ENCODE data around the gene GPN2. TPM values are rescaled to one million over a fixed set of nuclear protein-coding genes. Genes with fewer than 3 reads are reported as not detected.

The GPN2 gene
- total and polyA plus RNA-seq, 2 donors (not counting 1 experiment from before 2014, with no cell fraction given) = 12.2 to 21.5 TPM

- Histone ChIP-seq H3K36me3 (ENCODE audit: control insufficient read depth, insufficient read depth, low read length) (peaks cover 6% of the 10 kb centered on the region), H3K4me1 (ENCODE audit: control insufficient read depth, extremely low read depth, insufficient read depth, low read length) (peaks cover 2% of the 10 kb centered on the region), H2AFZ (ENCODE audit: low read length) (peak overlapping the region; percentile 90), H3K4me2 (ENCODE audit: extremely low read depth, insufficient read depth, low read length) (peak overlapping the region; percentile 82), H3K9me3 (ENCODE audit: control insufficient read depth, insufficient read depth, low read depth, low read length) (no peaks in the 10 kb centered on the region), H3K4me3 (replicated peaks in 1 of 4; ENCODE audit: control extremely low read depth in 1 of 4, insufficient read depth in 1 of 4, low read depth in 3 of 4, low read length in 4 of 4) (peak overlapping the region in 3 of 4 experiments; percentile 33 to 95 (median 94)), H3K79me2 (ENCODE audit: control insufficient read depth, insufficient read depth, low read length) (peaks cover 31% of the 10 kb centered on the region), H3K9ac (ENCODE audit: insufficient read depth, low read length) (peak overlapping the region; percentile 43), H3K27me3 (ENCODE audit: control insufficient read depth, insufficient read depth, low read length) (no peaks in the 10 kb centered on the region), H3K27ac (ENCODE audit: insufficient read depth, low read length) (peak overlapping the region; percentile 95), H4K20me1 (ENCODE audit: control insufficient read depth, extremely low read depth, insufficient read depth, low read length) (peaks cover 2% of the 10 kb centered on the region)
- TF ChIP-seq, protein P1, sequence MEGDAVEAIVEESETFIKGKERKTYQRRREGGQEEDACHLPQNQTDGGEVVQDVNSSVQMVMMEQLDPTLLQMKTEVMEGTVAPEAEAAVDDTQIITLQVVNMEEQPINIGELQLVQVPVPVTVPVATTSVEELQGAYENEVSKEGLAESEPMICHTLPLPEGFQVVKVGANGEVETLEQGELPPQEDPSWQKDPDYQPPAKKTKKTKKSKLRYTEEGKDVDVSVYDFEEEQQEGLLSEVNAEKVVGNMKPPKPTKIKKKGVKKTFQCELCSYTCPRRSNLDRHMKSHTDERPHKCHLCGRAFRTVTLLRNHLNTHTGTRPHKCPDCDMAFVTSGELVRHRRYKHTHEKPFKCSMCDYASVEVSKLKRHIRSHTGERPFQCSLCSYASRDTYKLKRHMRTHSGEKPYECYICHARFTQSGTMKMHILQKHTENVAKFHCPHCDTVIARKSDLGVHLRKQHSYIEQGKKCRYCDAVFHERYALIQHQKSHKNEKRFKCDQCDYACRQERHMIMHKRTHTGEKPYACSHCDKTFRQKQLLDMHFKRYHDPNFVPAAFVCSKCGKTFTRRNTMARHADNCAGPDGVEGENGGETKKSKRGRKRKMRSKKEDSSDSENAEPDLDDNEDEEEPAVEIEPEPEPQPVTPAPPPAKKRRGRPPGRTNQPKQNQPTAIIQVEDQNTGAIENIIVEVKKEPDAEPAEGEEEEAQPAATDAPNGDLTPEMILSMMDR (conservative IDR thresholded peaks at IDR 0.05 in 1 of 2, IDR thresholded peaks at IDR 0.05 in 1 of 2; ENCODE audit: low read depth in 1 of 2, low read length in 2 of 2) = no peak
- TF ChIP-seq EZH2 (IDR thresholded peaks at IDR 0.05; ENCODE audit: low read length, missing control alignments) = no peak
- DNase-seq (ENCODE audit: low read depth in 2 of 2) = no peak
These were observed 31.1 kb upstream of the GPN2 start for GRCh38 chr1:26921126-26921539.

GRCh38 chr1:26915204-26915842 is 25.2 kb upstream of the GPN2 start:
- Histone ChIP-seq H4K20me1 (ENCODE audit: control insufficient read depth, extremely low read depth, insufficient read depth, low read length) (no peaks in the 10 kb centered on the region), H3K27ac (ENCODE audit: insufficient read depth, low read length) (no peak overlapping the region), H3K4me2 (ENCODE audit: extremely low read depth, insufficient read depth, low read length) (no peak overlapping the region), H3K9me3 (ENCODE audit: control insufficient read depth, insufficient read depth, low read depth, low read length) (no peaks in the 10 kb centered on the region), H3K4me1 (ENCODE audit: control insufficient read depth, extremely low read depth, insufficient read depth, low read length) (no peaks in the 10 kb centered on the region), H3K79me2 (ENCODE audit: control insufficient read depth, insufficient read depth, low read length) (no peaks in the 10 kb centered on the region), H3K4me3 (replicated peaks in 1 of 4; ENCODE audit: control extremely low read depth in 1 of 4, insufficient read depth in 1 of 4, low read depth in 3 of 4, low read length in 4 of 4) (no peak overlapping the region), H3K36me3 (ENCODE audit: control insufficient read depth, insufficient read depth, low read length) (no peaks in the 10 kb centered on the region), H3K27me3 (ENCODE audit: control insufficient read depth, insufficient read depth, low read length) (peaks cover 2% of the 10 kb centered on the region), H3K9ac (ENCODE audit: insufficient read depth, low read length) (no peak overlapping the region), H2AFZ (ENCODE audit: low read length) (no peak overlapping the region)
- DNase-seq (ENCODE audit: low read depth in 2 of 2) = no peak
- no peak for TF ChIP-seq EZH2 (IDR thresholded peaks at IDR 0.05; ENCODE audit: low read length, missing control alignments)
- TF ChIP-seq, protein P1 (conservative IDR thresholded peaks at IDR 0.05 in 1 of 2, IDR thresholded peaks at IDR 0.05 in 1 of 2; ENCODE audit: low read depth in 1 of 2, low read length in 2 of 2) = no peak

GRCh38 chr1:26913754-26914619 is 23.9 kb upstream of the GPN2 start, which contains the start of gene NR0B2:
NR0B2 (minus strand) TSS chr1:26913975; CDS start chr1:26913940, 35 bp downstream.
- Histone ChIP-seq H3K27me3 (ENCODE audit: control insufficient read depth, insufficient read depth, low read length) (peaks cover 5% of the 10 kb centered on the region), H3K4me1 (ENCODE audit: control insufficient read depth, extremely low read depth, insufficient read depth, low read length) (no peaks in the 10 kb centered on the region), H3K4me2 (ENCODE audit: extremely low read depth, insufficient read depth, low read length) (no peak within 1 kb of the TSS), H2AFZ (ENCODE audit: low read length) (no peak within 1 kb of the TSS), H3K4me3 (replicated peaks in 1 of 4; ENCODE audit: control extremely low read depth in 1 of 4, insufficient read depth in 1 of 4, low read depth in 3 of 4, low read length in 4 of 4) (no peak within 1 kb of the TSS), H3K27ac (ENCODE audit: insufficient read depth, low read length) (no peak within 1 kb of the TSS), H3K79me2 (ENCODE audit: control insufficient read depth, insufficient read depth, low read length) (no peaks in the 10 kb centered on the region), H3K36me3 (ENCODE audit: control insufficient read depth, insufficient read depth, low read length) (no peaks in the 10 kb centered on the region), H3K9me3 (ENCODE audit: control insufficient read depth, insufficient read depth, low read depth, low read length) (no peaks in the 10 kb centered on the region), H3K9ac (ENCODE audit: insufficient read depth, low read length) (no peak within 1 kb of the TSS), H4K20me1 (ENCODE audit: control insufficient read depth, extremely low read depth, insufficient read depth, low read length) (no peaks in the 10 kb centered on the region)
- no peak for DNase-seq (ENCODE audit: low read depth in 2 of 2)
- TF ChIP-seq, protein P1 (conservative IDR thresholded peaks at IDR 0.05 in 1 of 2, IDR thresholded peaks at IDR 0.05 in 1 of 2; ENCODE audit: low read depth in 1 of 2, low read length in 2 of 2) = no peak
- no peak for TF ChIP-seq EZH2 (IDR thresholded peaks at IDR 0.05; ENCODE audit: low read length, missing control alignments)

Data from fibroblast of lung (primary cell).